ENCODE results near the gene LGALS7. TPM values are rescaled to one million over a fixed set of nuclear protein-coding genes. Genes with fewer than 3 reads are reported as not detected.

Gene LGALS7
- total RNA-seq, 2 experiments from 2014 or later: not detected

- no peak overlapping the region for H3K4me3 Mint-ChIP-seq
- ATAC-seq (no peak), DNase-seq (no peak)
- no peak overlapping the region for H3K27ac Mint-ChIP-seq
- no peaks in the 10 kb centered on the region for H3K9me3 Mint-ChIP-seq
- no peak for TF ChIP-seq CTCF (IDR thresholded peaks at IDR 0.05)
- H3K36me3 Mint-ChIP-seq (ENCODE audit: low read depth): no peaks in the 10 kb centered on the region
- CTCF ChIA-PET: interaction anchor here (1.5 kb wide), 1 partner anchor 27 kb away, joined by 4 read pairs; no protein-coding TSS in a partner anchor
- POLR2A ChIA-PET: interaction anchor here (1.0 kb wide), 1 partner anchor 666 kb away, joined by 3 read pairs; no protein-coding TSS in a partner anchor
- intact Hi-C loops (cut with micrococcal nuclease): no loop called here
- H3K27me3 Mint-ChIP-seq: peaks cover 2% of the 10 kb centered on the region
- peaks cover 14% of the 10 kb centered on the region for H3K4me1 Mint-ChIP-seq (ENCODE audit: low read depth)
Measured at GRCh38 chr19:38742906-38743305, 30.4 kb downstream of the LGALS7 start.

- Mint-ChIP-seq H3K4me1 (ENCODE audit: low read depth) (peaks cover 19% of the 10 kb centered on the region), H3K9me3 (no peaks in the 10 kb centered on the region), H3K36me3 (ENCODE audit: low read depth) (no peaks in the 10 kb centered on the region), H3K4me3 (no peak overlapping the region), H3K27ac (no peak overlapping the region), H3K27me3 (peaks cover 4% of the 10 kb centered on the region)
- ATAC-seq: no peak
- ChIA-PET CTCF (interaction anchor here (1.5 kb wide), 1 partner anchor 27 kb away, joined by 4 read pairs; no protein-coding TSS in a partner anchor), POLR2A (interaction anchor here (1.0 kb wide), 1 partner anchor 667 kb away, joined by 3 read pairs; no protein-coding TSS in a partner anchor)
- intact Hi-C loops (cut with micrococcal nuclease): no loop called here
- no peak for TF ChIP-seq CTCF (IDR thresholded peaks at IDR 0.05)
- no peak for DNase-seq
Measured at GRCh38 chr19:38742296-38742695, 31.0 kb downstream of the LGALS7 start.

- H3K4me3 Mint-ChIP-seq: no peak overlapping the region
- CTCF ChIA-PET: interaction anchor here (0.9 to 1.5 kb wide), 2 partner anchors 28 to 338 kb away, joined by 3 to 4 read pairs; no protein-coding TSS in a partner anchor
Measured at GRCh38 chr19:38741670-38742069, 31.6 kb downstream of the LGALS7 start.

GRCh38 chr19:38740932-38741331 is 32.4 kb downstream of the LGALS7 start:
- ChIA-PET CTCF (no interaction called here), POLR2A (interaction anchor here (0.5 kb wide), 1 partner anchor 9 kb away, joined by 3 read pairs; no protein-coding TSS in a partner anchor)
- H3K27me3 Mint-ChIP-seq: peaks cover 4% of the 10 kb centered on the region
- no peak for DNase-seq
- no peak overlapping the region for H3K4me3 Mint-ChIP-seq
- H3K4me1 Mint-ChIP-seq (ENCODE audit: low read depth): peaks cover 22% of the 10 kb centered on the region
- H3K27ac Mint-ChIP-seq: no peak overlapping the region
- intact Hi-C loops (cut with micrococcal nuclease): no loop called here
- H3K36me3 Mint-ChIP-seq (ENCODE audit: low read depth): no peaks in the 10 kb centered on the region
- TF ChIP-seq CTCF (IDR thresholded peaks at IDR 0.05): no peak
- no peaks in the 10 kb centered on the region for H3K9me3 Mint-ChIP-seq
- no peak for ATAC-seq

More at GRCh38 chr19:38741670-38742069, 31.6 kb downstream of the LGALS7 start:
- no peak for DNase-seq
- H3K9me3 Mint-ChIP-seq: no peaks in the 10 kb centered on the region
- no peak for TF ChIP-seq CTCF (IDR thresholded peaks at IDR 0.05)
- no peak overlapping the region for H3K27ac Mint-ChIP-seq
- H3K36me3 Mint-ChIP-seq (ENCODE audit: low read depth): no peaks in the 10 kb centered on the region
- H3K27me3 Mint-ChIP-seq: peaks cover 4% of the 10 kb centered on the region
- intact Hi-C loops (cut with micrococcal nuclease): no loop called here
- POLR2A ChIA-PET: no interaction called here
- no peak for ATAC-seq
- peaks cover 19% of the 10 kb centered on the region for H3K4me1 Mint-ChIP-seq (ENCODE audit: low read depth)

GRCh38 chr19:38740257-38740592 is 33.1 kb downstream of the LGALS7 start:
- peaks cover 4% of the 10 kb centered on the region for H3K27me3 Mint-ChIP-seq
- DNase-seq (no peak), ATAC-seq (no peak)
- intact Hi-C loops (cut with micrococcal nuclease): no loop called here
- H3K36me3 Mint-ChIP-seq (ENCODE audit: low read depth): no peaks in the 10 kb centered on the region
- H3K27ac Mint-ChIP-seq: no peak overlapping the region
- no peak overlapping the region for H3K4me3 Mint-ChIP-seq
- no peak for TF ChIP-seq CTCF (IDR thresholded peaks at IDR 0.05)
- POLR2A ChIA-PET: interaction anchor here (0.5 kb wide), 1 partner anchor 10 kb away, joined by 3 read pairs; no protein-coding TSS in a partner anchor
- CTCF ChIA-PET: no interaction called here
- peaks cover 24% of the 10 kb centered on the region for H3K4me1 Mint-ChIP-seq (ENCODE audit: low read depth)
- no peaks in the 10 kb centered on the region for H3K9me3 Mint-ChIP-seq

Data from activated CD8-positive, alpha-beta T cell treated with anti-CD3 and anti-CD28 coated beads for 36 hours (primary cell).